Suprapubic skin (tissue), 4 donors: ENCODE data around the gene LIN28A.

ENCODE experiments used
- POLR2A ChIP-seq, 2 donors: fragments of 450-650 bp; IDR thresholded peaks; one replicate each; pipeline ENCODE4 v1.6.1; 2017; ENCODE audit warnings: antibody characterized with exemption in 2 of 2, mild to moderate bottlenecking in 2 of 2, moderate library complexity in 2 of 2
- POLR2AphosphoS5 ChIP-seq, 3 donors: sonication (generic); formaldehyde crosslinking; IDR thresholded peaks; one replicate each; pipeline ENCODE4 v1.6.1; 2017; ENCODE audit warnings: antibody characterized with exemption in 3 of 3

DNA sequence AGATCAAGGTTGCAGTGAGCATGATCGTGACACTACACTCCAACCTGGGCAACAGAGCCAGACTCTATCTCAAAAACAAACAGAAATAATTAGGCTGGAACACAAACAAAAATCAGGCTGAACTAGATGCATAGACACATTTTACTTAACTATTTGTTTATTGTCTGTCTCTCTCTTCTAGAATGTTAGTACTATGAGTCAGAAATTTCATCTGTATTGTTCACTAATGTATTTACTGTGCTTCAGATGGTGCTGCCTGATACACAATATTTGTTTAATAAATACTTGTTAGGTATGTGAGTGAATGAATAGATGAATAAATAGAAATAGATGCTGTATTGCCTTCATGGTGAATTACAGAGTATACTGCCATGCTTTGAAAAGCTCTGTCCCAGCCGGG lies 6.0 kb upstream of the LIN28A start:
- TF ChIP-seq POLR2AphosphoS5 (IDR thresholded peaks at IDR 0.05) (no peak), POLR2A (IDR thresholded peaks at IDR 0.05) (no peak)
